ENCODE results near the gene LMBR1.
"Not testable (repeated sequence)": the region's sequence is repeated elsewhere in the genome, so short reads cannot be mapped to it uniquely, and the experiment has no call there.

The LMBR1 gene

GRCh38 chr7:156650042-156650441 lies 242.9 kb downstream of the LMBR1 start:
- DNase-seq, result no peak

DNA sequence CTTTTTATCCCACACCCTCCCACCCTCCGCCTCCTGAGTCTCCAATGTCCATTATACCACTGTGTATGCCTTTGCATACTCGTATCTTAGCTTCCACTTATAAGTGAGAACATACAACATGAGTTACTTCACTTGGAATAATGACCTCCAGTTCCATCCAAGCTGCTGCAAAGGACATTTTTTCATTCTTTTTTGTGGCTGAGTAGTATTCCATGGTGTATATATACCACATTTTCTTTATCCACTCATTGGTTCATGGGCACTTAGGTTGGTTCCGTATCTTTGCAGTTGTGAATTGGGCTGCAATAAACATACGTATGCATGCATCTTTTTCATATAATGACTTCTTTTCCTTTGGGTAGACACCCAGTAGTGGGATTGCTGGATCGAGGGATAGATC lies 245.7 kb downstream of the LMBR1 start:
- DNase-seq, result not testable (repeated sequence)

DNA sequence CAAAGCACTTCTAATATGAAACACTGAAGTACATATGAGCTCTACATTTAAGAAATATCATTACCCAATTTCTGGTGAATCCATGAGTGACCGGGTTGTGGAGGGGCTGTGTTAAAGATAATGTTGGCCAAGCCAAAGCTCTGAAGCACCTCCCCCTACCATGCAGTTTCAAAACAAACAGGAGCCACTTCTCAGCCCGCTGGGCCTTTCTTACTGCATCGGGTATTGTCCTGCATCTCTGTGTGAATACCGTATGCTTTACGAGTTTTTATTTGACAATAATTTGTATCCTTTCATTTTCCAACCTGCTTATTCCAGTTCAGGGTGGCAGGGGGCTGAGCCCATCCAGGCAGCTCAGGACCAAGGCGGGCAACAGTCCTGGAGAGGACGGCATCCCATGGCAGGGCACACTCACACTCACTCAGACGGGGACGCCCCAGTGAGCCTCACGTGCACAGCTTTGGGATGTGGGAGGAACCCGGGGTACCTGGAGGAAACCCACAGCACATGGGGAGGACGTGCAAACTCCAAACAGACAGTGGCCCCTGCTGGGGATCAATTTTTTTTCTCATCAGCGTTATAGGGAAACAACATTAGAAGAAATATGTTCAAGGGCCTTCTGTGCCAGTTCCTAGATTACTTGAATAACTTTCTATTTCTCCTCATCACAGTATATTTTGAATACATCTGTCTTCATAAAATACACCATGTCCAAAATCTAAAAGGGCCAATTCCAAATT lies 250.5 kb downstream of the LMBR1 start:
- DNase-seq, result no peak

GRCh38 chr7:156640949-156641485 lies 252.0 kb downstream of the LMBR1 start:
- DNase-seq, result peak; percentile 46 to 59

DNA sequence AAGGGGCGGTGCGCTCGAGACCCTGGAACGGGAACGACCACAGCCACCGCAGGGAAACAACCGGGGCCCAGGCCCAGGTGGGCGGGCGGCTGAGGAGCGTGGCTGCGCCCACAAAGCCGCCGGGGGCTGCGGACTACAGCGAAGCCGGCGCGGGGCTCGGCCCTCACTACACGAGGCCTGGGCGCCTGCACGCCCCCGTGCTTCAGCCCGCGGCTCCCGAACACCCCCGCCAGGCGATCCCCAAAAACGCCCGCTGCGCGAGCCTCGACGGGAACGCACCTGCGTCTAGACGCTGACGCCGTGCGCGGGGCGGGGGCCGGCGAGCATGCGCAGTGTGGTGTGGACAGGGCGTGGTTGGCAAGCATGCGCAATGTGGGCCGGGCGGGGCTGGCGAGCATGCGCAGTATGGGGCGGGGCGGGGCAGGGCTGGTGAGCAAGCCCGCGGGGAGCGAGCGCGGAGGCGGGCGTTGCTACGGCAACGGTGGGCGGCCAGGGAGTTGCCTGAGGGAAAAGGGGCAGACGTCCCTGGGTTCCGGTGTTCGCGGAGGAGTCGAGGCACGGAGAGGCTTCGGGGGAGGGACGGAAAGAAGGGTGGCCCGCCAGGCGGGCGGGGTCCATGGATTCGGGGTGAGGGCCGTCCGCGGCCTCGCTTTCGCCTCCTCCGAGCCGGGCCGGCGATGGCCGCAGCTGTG lies 252.6 kb downstream of the LMBR1 start, which contains the start of gene RNF32:
RNF32 (plus strand) TSS at position 518 of the 692 bp plus-strand sequence. CDS start 3,104 bp downstream, outside the sequence.
- peak; percentile 92 to 96 for DNase-seq

DNA sequence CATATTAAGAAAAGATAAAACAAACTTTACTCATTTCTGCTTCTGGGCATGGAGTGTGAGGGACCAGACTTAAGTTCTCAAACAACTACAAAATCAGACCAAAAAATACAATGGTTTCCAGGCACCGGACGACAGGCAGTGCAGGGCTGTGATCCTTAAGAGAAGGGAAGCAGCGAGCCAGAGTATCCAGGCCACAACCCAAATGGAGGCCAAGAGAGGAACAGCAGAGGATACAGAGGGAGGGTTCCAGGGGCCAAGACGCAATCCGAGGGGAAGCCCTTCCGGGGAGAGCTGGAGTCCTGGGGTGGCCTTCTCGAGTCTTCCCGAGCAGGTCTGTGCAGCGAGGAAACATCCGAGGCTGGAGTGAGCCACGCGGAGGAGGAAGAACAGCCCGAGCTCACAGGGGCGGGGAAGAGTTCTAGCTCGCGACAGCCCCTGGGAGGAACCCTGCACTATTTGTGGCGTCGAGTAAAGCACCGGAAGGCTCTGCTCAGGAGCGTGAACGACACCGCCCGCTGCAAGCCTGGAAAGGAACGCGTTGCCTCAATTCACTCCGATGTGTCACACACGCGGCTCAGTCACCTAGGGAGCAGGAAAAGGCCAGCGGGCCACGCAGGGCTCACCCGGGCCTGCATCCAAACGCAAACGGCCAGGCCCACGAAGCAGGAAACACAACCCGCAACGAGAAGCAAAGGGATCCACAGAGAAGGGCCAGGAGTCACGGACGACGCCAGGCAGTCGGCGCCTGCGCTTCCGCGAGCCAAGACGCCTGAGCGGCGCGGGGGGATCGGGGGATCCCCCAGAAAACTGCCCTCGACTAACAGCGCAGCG lies 253.3 kb downstream of the LMBR1 start:
- no peak for DNase-seq

GRCh38 chr7:156638443-156639077 lies 254.4 kb downstream of the LMBR1 start:
- no peak for DNase-seq

DNA sequence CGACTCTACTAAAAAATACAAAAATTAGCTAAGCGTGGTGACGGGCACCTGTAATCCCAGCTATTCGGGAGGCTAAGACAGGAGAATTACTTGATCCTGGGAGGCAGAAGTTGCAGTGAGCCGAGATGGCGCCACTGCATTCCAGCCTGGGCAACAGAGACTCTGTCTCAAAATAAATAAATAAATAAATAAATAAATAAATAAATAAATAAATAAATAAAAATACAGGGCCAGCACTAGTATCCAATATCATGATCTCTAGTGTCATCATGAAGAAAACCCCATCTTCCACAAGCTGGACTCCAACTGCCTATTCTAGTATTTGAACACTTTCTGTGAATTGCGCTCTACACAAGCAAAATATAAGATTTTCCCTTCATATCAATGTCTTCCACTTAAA lies 255.9 kb downstream of the LMBR1 start:
- not testable (repeated sequence) for DNase-seq

DNA sequence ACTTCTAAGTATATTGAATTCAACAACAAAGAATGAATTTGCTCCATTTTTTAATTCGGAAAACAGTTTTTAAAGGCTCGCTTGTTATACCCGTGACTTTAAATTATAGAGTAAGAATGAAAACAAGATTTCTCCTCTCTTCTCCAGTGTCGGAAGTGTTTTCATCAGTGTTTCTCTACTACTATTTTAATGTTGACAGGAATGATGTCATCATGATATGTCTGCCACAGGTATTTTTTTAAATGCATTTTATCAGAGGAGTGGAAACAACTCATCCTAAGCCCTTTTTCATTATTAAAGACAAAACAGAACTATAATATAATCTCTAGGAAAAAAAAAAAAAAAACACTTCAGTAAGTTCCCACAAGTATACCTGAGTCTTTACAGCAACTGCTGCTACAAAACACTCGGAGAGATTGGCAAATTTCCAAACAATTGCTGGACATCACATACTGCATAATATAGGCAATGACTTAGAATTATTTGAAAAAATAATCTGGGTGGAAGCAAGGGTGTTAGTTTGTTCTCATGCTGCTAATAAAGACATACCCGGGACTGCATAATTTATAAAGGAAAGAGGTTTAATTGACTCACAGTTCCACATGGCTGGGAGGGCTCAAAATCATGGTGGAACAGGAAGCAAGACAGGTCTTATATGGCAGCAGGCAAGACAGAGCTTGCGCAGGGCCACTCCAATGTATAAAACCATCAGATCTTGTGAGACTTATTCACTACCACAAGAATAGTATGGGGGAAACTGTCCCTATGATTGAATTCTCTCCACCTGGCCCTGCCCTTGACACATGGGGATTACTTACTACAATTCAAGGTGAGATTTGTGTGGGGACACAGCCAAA lies 257.2 kb downstream of the LMBR1 start:
- DNase-seq, result no peak

GRCh38 chr7:156634117-156634516 lies 258.9 kb downstream of the LMBR1 start:
- DNase-seq, result no peak

- no peak for DNase-seq
Measured at GRCh38 chr7:156629873-156630272, 263.1 kb downstream of the LMBR1 start.

GRCh38 chr7:156628562-156628961 lies 264.4 kb downstream of the LMBR1 start:
- no peak for DNase-seq

Measured in CD4-positive, alpha-beta T cell treated with Interleukin-4 for 1 hour (primary cell).